Loucy (cell line): ENCODE data around the gene HTR2B.

ENCODE experiments used
- H2AFZ ChIP-seq: fragments of 200-600 bp; sonication (generic); 2 replicates; pipeline ENCODE4 v1.6.0; 2016; ENCODE audit warnings: antibody characterized with exemption, mild to moderate bottlenecking, low read length, moderate library complexity
- H3F3A ChIP-seq: fragments of 200-600 bp; 2 replicates; pipeline ENCODE4 v1.6.0; 2016; ENCODE audit warnings: antibody characterized with exemption, low read depth, mild to moderate bottlenecking
- H3K27me3 ChIP-seq: fragments of 200-600 bp; sonication (generic); 2 replicates; pipeline ENCODE4 v1.6.1; 2014; ENCODE audit warnings: low read length, mild to moderate bottlenecking; ENCODE audit not compliant: insufficient read depth, poor library complexity, severe bottlenecking
- H3K36me3 ChIP-seq: fragments of 200-600 bp; sonication (generic); 2 replicates; pipeline ENCODE4 v1.6.1; 2016; ENCODE audit warnings: low read length; ENCODE audit not compliant: insufficient read depth
- H3K4me1 ChIP-seq: fragments of 200-600 bp; sonication (generic); 2 replicates; pipeline ENCODE4 v1.5.1; 2014; ENCODE audit warnings: low read length, mild to moderate bottlenecking; ENCODE audit not compliant: insufficient read depth, poor library complexity, severe bottlenecking
- H3K4me2 ChIP-seq: fragments of 200-600 bp; sonication (generic); 2 replicates; pipeline ENCODE4 v1.6.0; 2014; ENCODE audit warnings: antibody characterized with exemption, low read length, low read depth, mild to moderate bottlenecking; ENCODE audit not compliant: poor library complexity, severe bottlenecking
- H3K4me3 ChIP-seq: fragments of 200-600 bp; sonication (generic); 2 replicates; pipeline ENCODE4 v1.5.1; 2014; ENCODE audit warnings: low read length, mild to moderate bottlenecking, mixed read lengths; ENCODE audit not compliant: poor library complexity, severe bottlenecking
- H3K79me2 ChIP-seq: fragments of 200-600 bp; sonication (generic); 2 replicates; pipeline ENCODE4 v1.6.1; 2014; ENCODE audit warnings: low read length; ENCODE audit not compliant: insufficient read depth
- H3K9ac ChIP-seq: fragments of 200-600 bp; sonication (generic); 2 replicates; pipeline ENCODE4 v1.6.0; 2014; ENCODE audit warnings: mild to moderate bottlenecking, low read depth, low read length, moderate library complexity; ENCODE audit not compliant: poor library complexity, severe bottlenecking
- H3K9me2 ChIP-seq: fragments of 200-600 bp; sonication (generic); replicated peaks from 2 replicates; pipeline ENCODE4 v1.6.1; 2016; ENCODE audit warnings: low read depth, low read length, mixed read lengths
- H3K9me3 ChIP-seq: fragments of 200-600 bp; sonication (generic); 2 replicates; pipeline ENCODE4 v1.6.1; 2014; ENCODE audit warnings: mild to moderate bottlenecking, antibody characterized with exemption, low read length, low read depth; ENCODE audit not compliant: insufficient read depth
- H4K20me1 ChIP-seq: fragments of 200-600 bp; sonication (generic); 2 replicates; pipeline ENCODE4 v1.6.0; 2014; ENCODE audit warnings: antibody characterized with exemption, low read length, mild to moderate bottlenecking; ENCODE audit not compliant: insufficient read depth, poor library complexity, severe bottlenecking
- CTCF ChIP-seq: fragments of 200-600 bp; sonication (generic); conservative IDR thresholded peaks from 2 replicates; pipeline ENCODE4 v1.5.1; 2014; ENCODE audit warnings: mild to moderate bottlenecking, antibody characterized with exemption, low read length
- EZH2phosphoT487 ChIP-seq: fragments of 200-600 bp; IDR thresholded peaks from 2 replicates; pipeline ENCODE4 v1.6.1; 2018; ENCODE audit warnings: antibody characterized with exemption, mild to moderate bottlenecking, moderate library complexity, borderline replicate concordance

HTR2B gene

DNA sequence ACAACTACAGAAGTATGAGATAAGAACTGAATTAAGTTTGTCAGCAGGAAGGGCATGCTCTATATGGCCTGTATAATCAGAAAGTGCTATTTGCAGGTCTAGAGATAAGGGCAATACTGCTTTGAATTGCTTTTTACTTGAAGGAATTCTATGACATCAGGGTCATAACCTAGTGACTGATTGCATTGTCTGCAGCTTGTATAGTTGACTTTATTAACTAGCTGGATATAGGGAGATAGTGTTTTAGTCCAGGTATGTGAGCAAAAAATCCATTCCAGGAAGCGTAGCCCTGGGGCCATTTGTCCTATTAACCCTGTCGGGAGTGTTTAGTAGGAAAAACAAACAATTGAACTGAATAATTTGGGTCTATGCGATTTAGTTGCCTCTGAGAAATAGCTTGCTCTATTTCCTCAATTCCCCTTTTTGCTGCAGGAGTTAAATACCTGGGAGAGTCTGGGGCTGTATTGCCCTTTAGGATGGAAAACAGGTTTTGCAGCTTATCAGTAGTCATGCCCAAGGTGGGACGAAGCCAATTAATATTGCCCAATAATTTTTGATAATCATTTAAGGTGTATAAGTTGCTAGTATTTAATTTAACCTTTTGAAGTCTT lies 30.0 kb downstream of the HTR2B start:
- H3K36me3 ChIP-seq: peaks cover 38% of the 10 kb centered on the region; the same call in 1 of the 2 replicates
- H3K27me3 ChIP-seq: no peaks in the 10 kb centered on the region
- TF ChIP-seq EZH2phosphoT487 (no peak), CTCF (no peak)
- no peaks in the 10 kb centered on the region for H3F3A ChIP-seq
- no peaks in the 10 kb centered on the region for H3K79me2 ChIP-seq
- no peak overlapping the region for H2AFZ ChIP-seq
- H4K20me1 ChIP-seq: peaks cover 4% of the 10 kb centered on the region
- H3K9ac ChIP-seq: no peak overlapping the region
- no peak overlapping the region for H3K4me2 ChIP-seq
- peaks cover 5% of the 10 kb centered on the region; the same call in 1 of the 2 replicates for H3K9me3 ChIP-seq
- H3K4me1 ChIP-seq: no peaks in the 10 kb centered on the region
- H3K9me2 ChIP-seq: no peaks in the 10 kb centered on the region
- H3K4me3 ChIP-seq: no peak overlapping the region

DNA sequence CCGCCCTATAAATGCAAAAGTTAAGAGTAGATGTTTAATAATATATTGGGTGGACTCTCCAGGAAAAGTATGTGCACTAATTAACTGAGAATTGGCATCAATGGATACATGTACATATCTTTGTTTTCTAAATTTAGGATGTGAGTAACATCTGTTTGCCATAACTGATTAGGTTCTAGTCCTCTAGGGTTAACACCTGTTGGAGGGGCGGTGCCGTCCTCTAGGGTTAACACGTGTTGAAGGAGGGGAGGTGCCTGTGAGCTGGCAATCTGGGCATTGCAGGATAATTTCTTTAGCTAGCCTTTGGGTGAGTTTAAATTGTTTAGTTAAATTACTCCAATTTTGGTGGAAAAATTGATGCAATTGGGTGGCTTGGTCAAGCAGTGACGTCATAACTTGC lies 30.9 kb downstream of the HTR2B start:
- Histone ChIP-seq H3F3A (no peaks in the 10 kb centered on the region), H3K9me2 (no peaks in the 10 kb centered on the region), H3K9me3 (no peaks in the 10 kb centered on the region), H3K9ac (no peak overlapping the region), H2AFZ (no peak overlapping the region), H3K36me3 (peaks cover 37% of the 10 kb centered on the region; the same call in 1 of the 2 replicates), H3K4me1 (no peaks in the 10 kb centered on the region), H3K79me2 (no peaks in the 10 kb centered on the region), H3K4me3 (no peak overlapping the region), H3K27me3 (no peaks in the 10 kb centered on the region), H4K20me1 (peaks cover 4% of the 10 kb centered on the region), H3K4me2 (no peak overlapping the region)
- TF ChIP-seq EZH2phosphoT487 (no peak), CTCF (no peak)

GRCh38 chr2:231088754-231089153 lies 36.1 kb downstream of the HTR2B start:
- H3K4me2 ChIP-seq: no peak overlapping the region
- no peaks in the 10 kb centered on the region for H3K9me3 ChIP-seq
- no peaks in the 10 kb centered on the region for H3K4me1 ChIP-seq
- no peak for TF ChIP-seq CTCF
- TF ChIP-seq EZH2phosphoT487: no peak
- H3K27me3 ChIP-seq: no peaks in the 10 kb centered on the region
- H4K20me1 ChIP-seq: no peaks in the 10 kb centered on the region
- no peaks in the 10 kb centered on the region for H3F3A ChIP-seq
- H3K9ac ChIP-seq: no peak overlapping the region
- H3K9me2 ChIP-seq: no peaks in the 10 kb centered on the region
- H3K79me2 ChIP-seq: no peaks in the 10 kb centered on the region
- H3K36me3 ChIP-seq: peaks cover 73% of the 10 kb centered on the region; the same call in 1 of the 2 replicates
- no peak overlapping the region for H3K4me3 ChIP-seq
- H2AFZ ChIP-seq: no peak overlapping the region
